ENCODE data around the gene DCTD.
"Not testable (repeated sequence)": the region's sequence is repeated elsewhere in the genome, so short reads cannot be mapped to it uniquely, and the experiment has no call there.

DCTD gene

GRCh38 chr4:182920676-182921075, 3.5 kb upstream of the DCTD start:
- DNase-seq = no peak

- peak; percentile 54 for DNase-seq
Observed at GRCh38 chr4:182918791-182919302, 1.7 kb upstream of the DCTD start.

DNA sequence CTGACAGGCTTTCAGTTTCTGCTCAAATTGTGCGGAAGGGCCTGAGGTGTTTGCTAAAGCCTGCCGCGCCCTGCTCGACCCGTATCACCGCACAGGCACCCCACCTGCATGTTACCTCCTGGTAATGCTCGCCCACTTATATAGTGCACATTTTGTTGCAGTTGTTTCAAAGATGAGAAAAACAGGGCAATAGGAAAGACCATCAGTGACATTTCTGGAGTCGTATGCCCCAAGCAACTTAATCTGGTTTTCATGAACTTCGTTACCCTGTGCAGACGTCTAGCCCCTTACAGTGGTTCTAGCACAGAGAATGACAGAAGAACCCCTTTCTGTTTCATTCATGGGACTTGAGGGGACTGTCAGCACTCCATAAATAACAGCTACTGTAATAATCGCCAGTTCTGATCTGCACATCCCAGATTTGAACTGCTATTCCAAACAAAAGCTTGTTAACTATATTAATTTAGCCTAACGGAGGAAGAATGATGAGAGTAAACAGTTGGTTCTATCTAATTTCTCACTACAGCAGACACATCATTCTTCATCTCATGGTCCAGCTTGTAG, 940 bp upstream of the DCTD start:
- peak; percentile 16 for DNase-seq

GRCh38 chr4:182916483-182917181, 554 bp downstream of the DCTD start:
- peak; percentile 55 for DNase-seq

- no peak for DNase-seq
Observed at GRCh38 chr4:182914357-182914756, 2.8 kb downstream of the DCTD start.

- DNase-seq = no peak
Observed at GRCh38 chr4:182913621-182914020, 3.6 kb downstream of the DCTD start.

DNA sequence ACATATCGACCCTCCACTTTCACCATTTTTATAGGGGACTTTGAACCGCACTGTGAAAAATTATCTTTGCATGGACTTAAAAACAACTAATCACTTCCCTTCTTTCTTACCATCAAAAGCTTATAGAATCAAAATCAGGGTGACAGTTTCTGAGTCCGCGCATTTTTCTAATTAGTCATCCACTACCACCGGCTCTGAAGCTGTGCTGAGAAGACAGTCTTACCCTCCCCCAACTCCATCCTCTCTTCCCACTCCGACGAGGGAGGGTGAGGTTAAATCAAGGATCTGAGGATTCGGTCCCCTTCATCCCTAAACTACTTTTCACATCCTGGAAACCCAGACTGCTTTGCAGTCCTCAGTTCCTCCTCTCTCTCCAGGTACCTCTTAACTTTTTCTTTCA, 4.2 kb downstream of the DCTD start:
- DNase-seq = no peak

DNA sequence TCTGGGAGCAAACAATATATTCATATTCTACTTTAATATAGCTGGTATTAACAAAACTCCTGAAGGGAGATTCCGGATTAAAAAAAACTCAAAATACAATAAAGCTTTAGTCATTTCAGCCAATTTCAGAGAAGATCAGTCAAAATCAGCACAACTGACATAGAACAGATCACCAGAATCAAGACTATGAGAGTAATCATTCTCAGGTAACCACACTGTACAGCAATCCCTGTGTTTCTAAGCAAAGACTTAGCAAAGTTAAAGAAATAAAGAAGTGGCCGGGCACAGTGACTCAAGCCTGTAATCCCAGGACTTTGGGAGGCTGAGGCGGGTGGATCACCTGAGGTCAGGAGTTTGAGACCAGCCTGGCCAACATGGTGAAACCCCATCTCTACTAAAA, 9.1 kb downstream of the DCTD start:
- DNase-seq = no peak

DNA sequence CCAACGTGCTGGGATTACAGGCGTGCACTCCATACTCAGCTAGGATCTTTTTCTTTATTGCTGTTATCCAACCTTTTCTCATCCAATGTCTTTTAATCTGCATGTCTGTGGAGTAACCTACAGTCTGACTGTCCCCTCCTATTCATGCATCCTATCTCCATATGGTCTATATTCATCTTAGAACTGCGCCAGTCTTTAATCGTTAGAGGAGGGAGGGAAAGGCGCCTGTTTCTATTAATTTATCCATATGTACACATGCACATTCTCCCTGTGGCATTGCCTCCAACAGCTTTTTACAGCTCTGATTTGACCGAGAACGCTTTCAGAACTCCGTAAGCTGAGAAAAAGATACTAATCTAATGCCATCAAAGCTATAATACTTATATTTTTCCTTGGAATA, 9.8 kb downstream of the DCTD start:
- DNase-seq = no peak

DNA sequence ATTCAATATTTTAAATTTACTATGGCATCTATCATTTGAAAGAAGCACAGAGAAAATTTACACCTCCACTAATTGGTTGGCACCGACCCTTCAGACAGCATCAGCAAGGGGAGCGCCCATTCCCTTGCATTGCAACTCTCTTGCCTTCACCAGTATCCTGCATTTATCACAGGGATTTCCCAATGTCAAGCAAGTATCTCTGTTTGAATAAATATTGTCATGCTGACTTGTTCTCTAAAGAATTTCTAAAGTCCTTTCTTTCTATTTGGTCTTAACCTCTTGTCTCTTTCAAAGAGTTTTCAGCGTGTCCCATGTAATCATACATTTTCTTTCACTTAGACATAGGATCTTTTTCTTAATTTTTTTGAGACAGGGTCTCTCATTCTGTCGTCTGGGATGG, 10.4 kb downstream of the DCTD start:
- DNase-seq = no peak

- no peak for DNase-seq
Observed at GRCh38 chr4:182905038-182905437, 12.1 kb downstream of the DCTD start.

GRCh38 chr4:182904211-182904761, 12.9 kb downstream of the DCTD start:
- DNase-seq = no peak

GRCh38 chr4:182903013-182903412, 14.2 kb downstream of the DCTD start:
- no peak for DNase-seq

GRCh38 chr4:182901337-182901736, 15.8 kb downstream of the DCTD start:
- no peak for DNase-seq

GRCh38 chr4:182900021-182900420, 17.2 kb downstream of the DCTD start:
- DNase-seq = not testable (repeated sequence)

DNA sequence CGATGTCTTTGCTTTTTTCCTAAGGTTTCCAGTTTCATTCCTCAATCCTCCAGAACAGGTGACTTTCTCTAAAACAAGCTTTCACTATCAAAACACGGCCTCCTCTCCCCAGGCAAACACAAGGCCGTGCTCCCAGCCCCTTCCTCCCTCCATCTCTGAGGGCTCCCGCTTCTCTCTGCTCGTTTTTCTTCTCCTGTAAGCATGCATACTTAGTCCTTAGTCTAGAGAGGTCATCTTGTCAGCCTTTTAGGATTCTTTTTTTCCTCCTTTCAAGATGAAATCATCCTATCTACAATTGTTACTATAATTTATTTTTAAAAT, 18.7 kb downstream of the DCTD start:
- DNase-seq = no peak

DNA sequence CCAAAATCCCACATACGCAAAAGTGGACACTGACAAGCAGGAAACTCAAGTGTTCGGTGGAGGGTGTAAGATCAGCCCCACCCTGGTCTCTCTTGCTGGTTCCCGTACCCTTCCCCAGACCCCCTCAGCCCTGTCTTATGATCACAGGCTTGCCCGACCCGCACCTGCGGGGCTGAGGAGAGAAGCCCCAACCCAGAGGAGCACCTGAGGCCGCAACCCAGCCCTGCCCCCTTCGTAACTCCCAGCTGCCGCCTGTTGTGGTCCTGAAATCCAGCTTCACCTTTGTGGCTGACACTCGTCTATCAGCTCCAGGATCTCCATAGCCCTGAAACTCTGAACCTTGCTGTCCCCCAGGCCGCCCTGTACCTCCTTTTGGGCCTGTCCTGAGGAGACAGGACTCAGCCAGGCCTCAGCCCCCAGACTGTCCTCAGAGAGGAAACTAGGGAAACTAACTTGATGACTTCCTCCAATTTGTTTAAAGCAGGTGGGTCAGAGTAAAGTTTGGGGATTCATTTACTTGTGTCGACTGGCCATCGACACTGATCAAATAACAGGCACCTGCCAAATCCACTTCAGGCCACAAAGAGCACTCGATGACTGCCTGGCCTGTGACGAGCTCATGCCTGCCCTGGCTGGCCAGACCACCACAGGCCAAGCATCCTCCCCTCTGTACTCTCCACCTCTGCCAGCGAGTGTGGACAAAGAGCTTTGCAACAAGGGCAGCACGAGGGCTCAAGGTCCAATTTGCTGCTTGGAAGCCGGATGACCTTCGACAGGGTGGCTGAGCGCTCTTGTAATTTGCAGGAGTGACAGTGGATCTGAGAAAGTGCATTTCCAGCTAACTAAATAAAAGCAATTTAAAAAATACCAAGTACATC, 19.3 kb downstream of the DCTD start:
- no peak for DNase-seq

DNA sequence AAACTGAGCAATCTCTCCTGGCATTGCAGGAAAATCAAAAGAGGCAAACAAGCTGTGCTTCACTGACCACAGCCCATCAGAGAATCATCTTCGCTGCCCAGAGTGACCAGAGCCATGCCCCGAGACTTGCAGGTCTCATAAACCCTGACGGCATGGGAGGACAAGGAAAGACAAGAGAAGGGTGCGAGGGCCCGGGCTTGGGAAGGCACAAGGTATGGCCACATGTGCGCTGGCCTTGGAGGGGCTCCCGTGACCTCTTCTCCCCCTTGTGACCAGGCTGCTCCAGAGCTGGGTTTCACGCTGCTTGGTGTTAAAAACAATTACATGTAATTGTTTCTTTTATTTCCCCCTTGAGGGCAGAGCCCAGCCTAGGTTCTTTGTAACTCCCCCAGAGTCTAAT, 20.8 kb downstream of the DCTD start:
- DNase-seq = no peak

DNA sequence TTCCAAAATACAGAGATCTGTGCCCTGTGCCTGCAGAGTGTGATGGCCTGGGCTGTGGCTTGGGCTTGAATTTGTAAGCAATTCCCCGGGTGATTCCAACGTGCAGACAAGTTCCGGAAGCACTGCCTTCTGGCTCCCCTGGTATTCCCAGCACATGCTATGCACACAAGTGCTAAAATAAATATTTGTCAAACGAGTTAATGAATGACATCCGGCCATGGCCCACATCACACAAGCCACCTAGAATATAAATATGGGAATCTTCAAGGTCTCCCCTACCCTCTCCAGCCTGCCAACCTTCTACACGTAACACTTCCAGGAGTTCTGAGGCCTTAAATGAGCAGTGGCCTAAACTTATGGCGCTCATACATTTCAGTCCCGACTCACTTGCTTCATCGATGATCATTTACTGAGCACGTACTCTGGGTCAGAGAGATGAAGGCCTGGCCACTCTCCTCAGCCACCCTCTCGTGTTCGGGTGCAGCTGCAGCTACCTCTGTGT, 21.3 kb downstream of the DCTD start:
- no peak for DNase-seq

- DNase-seq = no peak
Observed at GRCh38 chr4:182894681-182895275, 22.4 kb downstream of the DCTD start.

DNA sequence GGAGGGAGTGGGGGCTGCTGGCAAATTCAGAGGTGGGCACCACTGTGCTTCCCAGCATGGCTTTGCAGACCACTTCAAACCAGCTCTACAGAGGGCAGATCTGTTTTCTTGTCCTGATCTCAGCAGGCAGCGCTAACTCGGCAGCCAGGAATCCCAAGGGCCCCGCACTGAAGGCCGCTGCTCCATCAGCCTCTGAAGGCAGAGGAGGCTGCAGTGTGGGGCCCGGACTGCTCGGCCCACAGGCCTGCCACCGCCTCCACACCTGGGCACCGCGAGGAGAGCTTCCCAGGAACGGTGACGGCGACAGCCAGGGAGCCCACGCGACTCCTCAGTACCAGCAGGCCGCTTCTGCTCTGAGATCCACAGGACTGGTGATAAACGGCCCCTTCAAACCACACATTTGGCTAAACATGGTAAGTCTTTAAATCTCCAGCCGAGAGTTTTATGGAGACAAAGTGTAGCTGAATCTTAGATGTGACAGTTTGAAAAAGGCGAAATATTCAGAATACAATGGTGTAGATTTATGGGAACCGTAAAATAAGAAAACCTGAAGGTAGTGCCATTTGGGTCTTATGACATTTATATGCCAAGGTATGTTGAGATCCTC, 23.6 kb downstream of the DCTD start:
- DNase-seq = no peak

DNA sequence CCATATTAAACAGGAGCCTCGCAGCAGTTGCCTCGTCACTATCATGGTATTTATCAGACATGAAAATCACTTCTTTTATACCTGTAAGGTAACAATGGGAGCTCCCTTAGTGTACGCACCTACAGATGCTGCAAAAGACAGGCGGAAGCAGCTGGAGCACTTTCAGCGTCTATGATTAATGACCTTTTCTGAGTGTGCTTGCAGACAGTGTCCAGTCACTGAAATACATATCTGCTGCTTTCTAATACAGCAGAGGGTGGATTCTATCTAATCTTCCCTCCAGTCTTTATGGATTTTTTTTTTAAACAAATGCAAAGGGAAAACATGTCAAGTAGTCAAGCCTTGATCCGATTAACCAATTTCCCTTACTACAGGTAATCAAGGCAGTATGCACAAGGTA, 24.1 kb downstream of the DCTD start:
- no peak for DNase-seq

DNA sequence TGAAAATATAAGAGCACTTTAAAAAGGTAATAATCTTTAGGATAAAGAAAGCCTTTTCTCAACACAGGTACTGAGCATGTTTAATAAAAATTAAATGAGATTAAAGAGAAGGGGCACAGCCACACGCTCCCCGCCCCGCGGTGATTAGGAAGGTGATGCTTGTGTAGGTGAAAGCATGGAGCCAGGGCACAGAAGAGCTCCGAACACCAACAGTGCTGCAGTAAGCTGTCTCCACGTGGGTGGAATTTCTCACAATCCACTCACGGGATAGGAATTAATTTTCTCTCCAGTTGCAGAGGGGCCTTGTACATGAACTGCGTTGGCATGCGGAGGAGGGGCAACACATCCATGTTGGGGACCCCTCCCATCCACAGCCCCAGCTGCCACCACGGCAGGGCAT, 27.0 kb downstream of the DCTD start:
- no peak for DNase-seq

Data from hematopoietic multipotent progenitor cell treated with erythropoietin and hydrocortisone succinate and interleukin-3 and kit ligand, for 6 days (in vitro differentiated cells).